DOHH2 (cell line): Measurements from ENCODE around the gene PCDHGA3.
A peak's percentile ranks its signal among the peaks of the same experiment; 100 is the strongest.

Source experiments
- H3F3A ChIP-seq: fragments of 200-600 bp; sonication (generic), shearing (Covaris generic); 2 replicates; pipeline ENCODE4 v1.6.0; 2016; ENCODE audit warnings: antibody characterized with exemption, mild to moderate bottlenecking; ENCODE audit not compliant: control insufficient read depth, insufficient read depth
- H3K27ac ChIP-seq: fragments of 200-600 bp; sonication (generic); 2 replicates; pipeline ENCODE4 v1.5.1; 2014; ENCODE audit warnings: low read depth, mild to moderate bottlenecking, low read length, moderate library complexity
- H3K27me3 ChIP-seq: fragments of 200-600 bp; sonication (generic); 2 replicates; pipeline ENCODE4 v1.6.1; 2014; ENCODE audit warnings: mild to moderate bottlenecking, low read length, mixed read lengths; ENCODE audit not compliant: control insufficient read depth
- H3K36me3 ChIP-seq: fragments of 200-600 bp; sonication (generic); 2 replicates; pipeline ENCODE4 v1.6.1; 2014; ENCODE audit warnings: mild to moderate bottlenecking, low read length, moderate library complexity, mixed read lengths; ENCODE audit not compliant: control insufficient read depth
- H3K4me1 ChIP-seq: fragments of 200-600 bp; sonication (generic); 2 replicates; pipeline ENCODE4 v1.6.1; 2014; ENCODE audit warnings: mild to moderate bottlenecking, low read length, mixed read lengths; ENCODE audit not compliant: control insufficient read depth
- H3K4me2 ChIP-seq: fragments of 200-600 bp; sonication (generic); 2 replicates; pipeline ENCODE4 v1.6.0; 2014; ENCODE audit warnings: mild to moderate bottlenecking, low read length, moderate library complexity
- H3K4me3 ChIP-seq: fragments of 200-600 bp; sonication (generic); 2 replicates; pipeline ENCODE4 v1.5.1; 2014; ENCODE audit warnings: mild to moderate bottlenecking, low read length, mixed read lengths
- H3K79me2 ChIP-seq: fragments of 200-600 bp; sonication (generic); 2 replicates; pipeline ENCODE4 v1.6.1; 2014; ENCODE audit warnings: mild to moderate bottlenecking, low read length, mixed read lengths; ENCODE audit not compliant: control insufficient read depth
- H3K9me2 ChIP-seq: fragments of 200-600 bp; sonication (generic); replicated peaks from 2 replicates; pipeline ENCODE4 v1.6.1; 2014; ENCODE audit warnings: mild to moderate bottlenecking, low read length, mixed read lengths; ENCODE audit not compliant: control insufficient read depth
- H3K9me3 ChIP-seq: fragments of 200-600 bp; sonication (generic); 2 replicates; pipeline ENCODE4 v1.6.1; 2014; ENCODE audit warnings: antibody characterized with exemption, low read length, mixed read lengths; ENCODE audit not compliant: control insufficient read depth, insufficient read depth
- H4K20me1 ChIP-seq: fragments of 200-600 bp; sonication (generic); 2 replicates; pipeline ENCODE4 v1.6.0; 2014; ENCODE audit warnings: low read depth, mild to moderate bottlenecking, antibody characterized with exemption, low read length, moderate library complexity; ENCODE audit not compliant: control insufficient read depth, insufficient read depth
- EZH2phosphoT487 ChIP-seq: fragments of 200-600 bp; sonication (generic); IDR thresholded peaks from 2 replicates; pipeline ENCODE4 v1.6.1; 2017; ENCODE audit warnings: borderline replicate concordance, mild to moderate bottlenecking, antibody characterized with exemption, low read length, moderate library complexity, mixed read lengths
- TF ChIP-seq, protein P1 (sequence below): fragments of 200-600 bp; sonication (generic); IDR thresholded peaks from one replicate; pipeline ENCODE4 v1.5.1; 2014; ENCODE audit warnings: antibody characterized with exemption, mild to moderate bottlenecking, low read depth, low read length; ENCODE audit not compliant: poor library complexity, severe bottlenecking

The PCDHGA3 gene

GRCh38 chr5:141354900-141355469 is 11.4 kb downstream of the PCDHGA3 start, which contains the start of gene PCDHGA4:
PCDHGA4 (plus strand) TSS chr5:141355021; CDS start chr5:141355108, 87 bp downstream.
- no peak within 1 kb of the TSS; the same call in 1 of the 2 replicates for H3K4me3 ChIP-seq
- H3K9me2 ChIP-seq: no peaks in the 10 kb centered on the region
- no peaks in the 10 kb centered on the region for H3K36me3 ChIP-seq
- no peaks in the 10 kb centered on the region for H3K79me2 ChIP-seq
- H3K4me2 ChIP-seq: peak within 1 kb of the TSS; percentile 48
- no peaks in the 10 kb centered on the region for H4K20me1 ChIP-seq
- H3K27ac ChIP-seq: no peak within 1 kb of the TSS
- H3K9me3 ChIP-seq: peaks cover 10% of the 10 kb centered on the region; the same call in 1 of the 2 replicates
- 0 out of 2 replicates have a peak, but pooled peaks cover 3% of the 10 kb centered on the region for H3F3A ChIP-seq
- peaks cover 15% of the 10 kb centered on the region for H3K4me1 ChIP-seq
- TF ChIP-seq, protein P1, sequence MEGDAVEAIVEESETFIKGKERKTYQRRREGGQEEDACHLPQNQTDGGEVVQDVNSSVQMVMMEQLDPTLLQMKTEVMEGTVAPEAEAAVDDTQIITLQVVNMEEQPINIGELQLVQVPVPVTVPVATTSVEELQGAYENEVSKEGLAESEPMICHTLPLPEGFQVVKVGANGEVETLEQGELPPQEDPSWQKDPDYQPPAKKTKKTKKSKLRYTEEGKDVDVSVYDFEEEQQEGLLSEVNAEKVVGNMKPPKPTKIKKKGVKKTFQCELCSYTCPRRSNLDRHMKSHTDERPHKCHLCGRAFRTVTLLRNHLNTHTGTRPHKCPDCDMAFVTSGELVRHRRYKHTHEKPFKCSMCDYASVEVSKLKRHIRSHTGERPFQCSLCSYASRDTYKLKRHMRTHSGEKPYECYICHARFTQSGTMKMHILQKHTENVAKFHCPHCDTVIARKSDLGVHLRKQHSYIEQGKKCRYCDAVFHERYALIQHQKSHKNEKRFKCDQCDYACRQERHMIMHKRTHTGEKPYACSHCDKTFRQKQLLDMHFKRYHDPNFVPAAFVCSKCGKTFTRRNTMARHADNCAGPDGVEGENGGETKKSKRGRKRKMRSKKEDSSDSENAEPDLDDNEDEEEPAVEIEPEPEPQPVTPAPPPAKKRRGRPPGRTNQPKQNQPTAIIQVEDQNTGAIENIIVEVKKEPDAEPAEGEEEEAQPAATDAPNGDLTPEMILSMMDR: peak; percentile 76
- no peak for TF ChIP-seq EZH2phosphoT487
- no peaks in the 10 kb centered on the region for H3K27me3 ChIP-seq

DNA sequence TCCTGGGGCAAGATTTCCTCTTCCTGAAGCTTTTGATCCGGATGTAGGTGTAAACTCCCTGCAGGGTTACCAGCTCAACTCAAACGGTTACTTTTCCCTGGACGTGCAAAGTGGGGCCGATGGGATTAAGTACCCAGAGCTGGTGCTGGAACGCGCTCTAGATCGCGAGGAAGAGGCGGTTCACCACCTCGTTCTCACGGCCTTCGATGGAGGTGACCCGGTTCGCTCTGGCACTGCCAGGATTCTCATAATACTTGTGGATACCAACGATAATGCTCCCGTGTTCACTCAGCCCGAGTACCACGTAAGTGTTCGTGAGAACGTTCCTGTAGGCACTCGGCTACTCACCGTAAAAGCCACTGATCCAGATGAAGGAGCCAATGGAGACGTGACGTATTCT is 12.0 kb downstream of the PCDHGA3 start:
- H3K36me3 ChIP-seq: peaks cover 2% of the 10 kb centered on the region
- H3K4me2 ChIP-seq: no peak overlapping the region
- no peaks in the 10 kb centered on the region for H3K27me3 ChIP-seq
- H3K4me1 ChIP-seq: peaks cover 14% of the 10 kb centered on the region
- H3K79me2 ChIP-seq: peaks cover 6% of the 10 kb centered on the region
- H4K20me1 ChIP-seq: no peaks in the 10 kb centered on the region
- H3K9me2 ChIP-seq: no peaks in the 10 kb centered on the region
- no peak overlapping the region for H3K27ac ChIP-seq
- H3F3A ChIP-seq: 0 out of 2 replicates have a peak, but pooled peaks cover 3% of the 10 kb centered on the region
- TF ChIP-seq, protein P1: no peak
- no peak for TF ChIP-seq EZH2phosphoT487
- H3K9me3 ChIP-seq: peaks cover 12% of the 10 kb centered on the region
- H3K4me3 ChIP-seq: no peak overlapping the region

DNA sequence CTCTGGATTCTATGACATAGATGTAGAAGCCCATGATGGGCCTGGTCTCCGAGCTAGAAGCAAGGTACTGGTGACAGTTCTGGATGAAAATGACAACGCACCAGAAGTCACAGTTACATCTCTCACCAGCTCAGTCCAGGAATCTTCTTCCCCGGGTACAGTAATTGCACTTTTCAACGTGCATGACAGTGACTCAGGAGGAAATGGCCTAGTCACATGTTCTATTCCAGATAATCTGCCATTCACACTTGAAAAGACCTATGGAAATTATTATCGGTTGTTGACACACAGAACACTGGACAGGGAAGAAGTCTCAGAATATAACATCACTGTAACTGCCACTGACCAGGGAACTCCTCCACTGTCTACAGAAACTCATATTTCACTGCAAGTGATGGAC is 12.5 kb downstream of the PCDHGA3 start:
- H3K79me2 ChIP-seq: peaks cover 11% of the 10 kb centered on the region
- H3K9me2 ChIP-seq: no peaks in the 10 kb centered on the region
- H3K4me2 ChIP-seq: no peak overlapping the region
- H3K9me3 ChIP-seq: peaks cover 12% of the 10 kb centered on the region
- TF ChIP-seq, protein P1: no peak
- TF ChIP-seq EZH2phosphoT487: no peak
- 0 out of 2 replicates have a peak, but pooled peaks cover 3% of the 10 kb centered on the region for H3F3A ChIP-seq
- no peaks in the 10 kb centered on the region for H3K27me3 ChIP-seq
- peaks cover 17% of the 10 kb centered on the region for H3K4me1 ChIP-seq
- no peak overlapping the region for H3K27ac ChIP-seq
- peaks cover 7% of the 10 kb centered on the region for H3K36me3 ChIP-seq
- H3K4me3 ChIP-seq: no peak overlapping the region
- no peaks in the 10 kb centered on the region for H4K20me1 ChIP-seq
